Neural crest cell (in vitro differentiated cells): ENCODE results near the gene WFIKKN2. TPM values are rescaled to one million over a fixed set of nuclear protein-coding genes. Genes with fewer than 3 reads are reported as not detected.

Source experiments
- DNase-seq: peaks from one replicate; pipeline ENCODE4 v3.0.0; 2021; ENCODE audit warnings: low read depth, mixed read lengths, low spot score
- H3K27ac Mint-ChIP-seq: one replicate; pipeline ENCODE4 v1.8.0; 2021; ENCODE audit warnings: mild to moderate bottlenecking, mixed read lengths; ENCODE audit not compliant: unreplicated experiment
- H3K27me3 Mint-ChIP-seq: 2 replicates; pipeline ENCODE4 v1.8.0; 2021; ENCODE audit warnings: low read depth, mild to moderate bottlenecking, mixed read lengths
- H3K36me3 Mint-ChIP-seq: 2 replicates; pipeline ENCODE4 v1.8.0; 2021; ENCODE audit warnings: low read depth, mild to moderate bottlenecking, mixed read lengths
- H3K4me1 Mint-ChIP-seq: 2 replicates; pipeline ENCODE4 v1.8.0; 2021; ENCODE audit warnings: mixed read lengths
- H3K4me3 Mint-ChIP-seq: one replicate; pipeline ENCODE4 v1.8.0; 2021; ENCODE audit warnings: mild to moderate bottlenecking, mixed read lengths
- H3K9me3 Mint-ChIP-seq: 2 replicates; pipeline ENCODE4 v1.8.0; 2021; ENCODE audit warnings: mixed read lengths
- total RNA-seq: library from RNA; stranded (reverse); gene quantifications from 2 replicates; pipeline ENCODE4 v1.2.1, GENCODE V29; 2021
- TF ChIP-seq, protein P1 (sequence below): fragments of 200-600 bp; sonication (generic); conservative IDR thresholded peaks from 2 replicates; pipeline ENCODE4 v1.5.0; 2021; ENCODE audit warnings: antibody characterized with exemption, mild to moderate bottlenecking

WFIKKN2 gene
- total RNA-seq, 1 donor from 2014 or later: 0.09 TPM

DNA sequence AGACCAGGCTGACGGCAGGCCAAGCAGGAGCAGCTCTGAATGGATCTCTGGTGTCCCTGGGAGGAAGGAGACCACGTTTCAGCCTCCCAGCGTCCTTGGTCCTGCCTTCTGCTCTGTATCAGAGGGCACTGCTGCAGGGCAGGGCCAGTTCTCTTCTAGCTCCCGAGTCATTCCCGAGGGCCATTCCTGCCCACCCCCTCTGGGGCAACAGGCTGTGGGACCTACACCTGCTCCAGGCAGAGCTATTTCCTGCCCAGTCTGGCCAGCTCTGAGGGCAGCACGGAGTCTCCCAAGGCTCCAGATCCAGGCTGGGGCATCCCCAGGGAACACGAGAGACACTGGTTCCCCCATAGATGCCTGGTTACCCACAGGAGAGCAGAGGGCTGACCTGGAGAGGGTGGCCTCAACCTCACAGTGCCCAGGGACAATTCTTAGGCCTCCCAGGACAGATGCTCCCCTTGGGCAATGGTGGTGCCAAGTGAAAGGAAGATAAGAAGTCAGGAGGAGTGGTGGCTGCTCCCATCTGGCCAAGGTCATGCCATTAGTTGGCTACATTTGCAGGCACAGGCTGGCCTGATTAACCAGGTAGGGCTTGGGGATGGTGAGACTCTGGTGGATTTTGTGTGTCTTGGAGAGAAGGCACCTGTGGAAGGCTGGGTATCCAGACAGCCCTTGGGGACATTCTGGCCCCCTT, 2.0 kb downstream of the WFIKKN2 start:
- DNase-seq: no peak
- H3K27ac Mint-ChIP-seq: no peak overlapping the region
- H3K4me1 Mint-ChIP-seq: peaks cover 32% of the 10 kb centered on the region
- TF ChIP-seq, protein P1, sequence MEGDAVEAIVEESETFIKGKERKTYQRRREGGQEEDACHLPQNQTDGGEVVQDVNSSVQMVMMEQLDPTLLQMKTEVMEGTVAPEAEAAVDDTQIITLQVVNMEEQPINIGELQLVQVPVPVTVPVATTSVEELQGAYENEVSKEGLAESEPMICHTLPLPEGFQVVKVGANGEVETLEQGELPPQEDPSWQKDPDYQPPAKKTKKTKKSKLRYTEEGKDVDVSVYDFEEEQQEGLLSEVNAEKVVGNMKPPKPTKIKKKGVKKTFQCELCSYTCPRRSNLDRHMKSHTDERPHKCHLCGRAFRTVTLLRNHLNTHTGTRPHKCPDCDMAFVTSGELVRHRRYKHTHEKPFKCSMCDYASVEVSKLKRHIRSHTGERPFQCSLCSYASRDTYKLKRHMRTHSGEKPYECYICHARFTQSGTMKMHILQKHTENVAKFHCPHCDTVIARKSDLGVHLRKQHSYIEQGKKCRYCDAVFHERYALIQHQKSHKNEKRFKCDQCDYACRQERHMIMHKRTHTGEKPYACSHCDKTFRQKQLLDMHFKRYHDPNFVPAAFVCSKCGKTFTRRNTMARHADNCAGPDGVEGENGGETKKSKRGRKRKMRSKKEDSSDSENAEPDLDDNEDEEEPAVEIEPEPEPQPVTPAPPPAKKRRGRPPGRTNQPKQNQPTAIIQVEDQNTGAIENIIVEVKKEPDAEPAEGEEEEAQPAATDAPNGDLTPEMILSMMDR: no peak
- H3K4me3 Mint-ChIP-seq: no peak overlapping the region
- no peaks in the 10 kb centered on the region for H3K9me3 Mint-ChIP-seq
- no peaks in the 10 kb centered on the region for H3K27me3 Mint-ChIP-seq
- H3K36me3 Mint-ChIP-seq: no peaks in the 10 kb centered on the region

DNA sequence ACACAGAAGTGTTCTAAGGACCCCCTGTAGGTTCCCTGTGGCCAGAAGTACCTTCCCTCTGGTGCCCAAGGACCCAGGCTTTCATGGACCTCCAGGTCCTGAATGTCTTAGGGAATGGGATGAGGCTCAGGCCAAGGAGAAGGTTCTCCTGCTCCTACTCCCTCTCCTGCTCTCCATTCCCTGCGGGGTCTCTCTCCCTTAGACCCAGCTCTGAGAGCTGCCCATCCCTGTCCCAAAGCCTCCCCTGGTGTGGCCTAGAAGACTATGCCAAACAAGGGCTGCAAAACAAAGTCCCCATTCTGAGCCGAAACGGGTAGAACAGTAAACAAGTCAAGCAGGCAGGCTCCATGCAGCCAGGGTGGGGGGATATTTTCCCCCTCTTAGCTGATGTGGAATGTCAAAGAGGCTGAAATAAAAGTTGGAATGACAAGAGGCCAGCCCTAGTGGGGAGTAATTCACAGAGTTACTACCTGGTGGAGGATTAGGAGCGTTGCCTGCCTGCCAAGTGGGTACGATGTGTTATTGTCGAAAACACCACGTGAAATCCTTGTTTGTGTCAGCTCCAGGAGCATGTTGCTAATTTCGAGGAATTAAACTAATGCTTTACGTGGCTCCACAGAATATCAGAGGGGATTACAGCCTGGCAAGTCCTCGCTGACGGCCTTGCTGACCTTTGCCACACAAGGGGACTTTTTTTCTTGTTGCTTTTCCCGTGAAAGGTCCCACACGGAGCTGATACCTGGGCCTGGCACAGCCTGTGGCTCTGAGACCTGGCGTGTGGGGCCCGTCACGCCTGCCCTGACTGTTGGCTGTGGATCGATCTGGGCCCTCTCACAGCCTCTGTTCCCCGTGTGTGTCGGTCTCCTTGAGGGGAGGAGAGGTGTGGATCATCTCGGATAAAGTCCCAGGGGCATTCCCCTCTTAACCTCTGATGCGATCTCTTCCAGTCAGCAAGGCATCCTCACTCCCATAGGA, 2.9 kb downstream of the WFIKKN2 start:
- Mint-ChIP-seq H3K36me3 (no peaks in the 10 kb centered on the region), H3K4me3 (no peak overlapping the region), H3K9me3 (no peaks in the 10 kb centered on the region), H3K4me1 (peaks cover 28% of the 10 kb centered on the region), H3K27ac (no peak overlapping the region), H3K27me3 (no peaks in the 10 kb centered on the region)
- TF ChIP-seq, protein P1: no peak
- DNase-seq: no peak

DNA sequence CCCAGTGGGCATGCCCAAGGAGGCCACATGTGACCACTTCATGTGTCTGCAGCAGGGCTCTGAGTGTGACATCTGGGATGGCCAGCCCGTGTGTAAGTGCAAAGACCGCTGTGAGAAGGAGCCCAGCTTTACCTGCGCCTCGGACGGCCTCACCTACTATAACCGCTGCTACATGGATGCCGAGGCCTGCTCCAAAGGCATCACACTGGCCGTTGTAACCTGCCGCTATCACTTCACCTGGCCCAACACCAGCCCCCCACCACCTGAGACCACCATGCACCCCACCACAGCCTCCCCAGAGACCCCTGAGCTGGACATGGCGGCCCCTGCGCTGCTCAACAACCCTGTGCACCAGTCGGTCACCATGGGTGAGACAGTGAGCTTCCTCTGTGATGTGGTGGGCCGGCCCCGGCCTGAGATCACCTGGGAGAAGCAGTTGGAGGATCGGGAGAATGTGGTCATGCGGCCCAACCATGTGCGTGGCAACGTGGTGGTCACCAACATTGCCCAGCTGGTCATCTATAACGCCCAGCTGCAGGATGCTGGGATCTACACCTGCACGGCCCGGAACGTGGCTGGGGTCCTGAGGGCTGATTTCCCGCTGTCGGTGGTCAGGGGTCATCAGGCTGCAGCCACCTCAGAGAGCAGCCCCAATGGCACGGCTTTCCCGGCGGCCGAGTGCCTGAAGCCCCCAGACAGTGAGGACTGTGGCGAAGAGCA, 4.4 kb downstream of the WFIKKN2 start:
- Mint-ChIP-seq H3K4me3 (no peak overlapping the region), H3K36me3 (no peaks in the 10 kb centered on the region), H3K9me3 (no peaks in the 10 kb centered on the region), H3K4me1 (peaks cover 22% of the 10 kb centered on the region), H3K27me3 (no peaks in the 10 kb centered on the region), H3K27ac (no peak overlapping the region)
- TF ChIP-seq, protein P1: no peak
- DNase-seq: no peak

DNA sequence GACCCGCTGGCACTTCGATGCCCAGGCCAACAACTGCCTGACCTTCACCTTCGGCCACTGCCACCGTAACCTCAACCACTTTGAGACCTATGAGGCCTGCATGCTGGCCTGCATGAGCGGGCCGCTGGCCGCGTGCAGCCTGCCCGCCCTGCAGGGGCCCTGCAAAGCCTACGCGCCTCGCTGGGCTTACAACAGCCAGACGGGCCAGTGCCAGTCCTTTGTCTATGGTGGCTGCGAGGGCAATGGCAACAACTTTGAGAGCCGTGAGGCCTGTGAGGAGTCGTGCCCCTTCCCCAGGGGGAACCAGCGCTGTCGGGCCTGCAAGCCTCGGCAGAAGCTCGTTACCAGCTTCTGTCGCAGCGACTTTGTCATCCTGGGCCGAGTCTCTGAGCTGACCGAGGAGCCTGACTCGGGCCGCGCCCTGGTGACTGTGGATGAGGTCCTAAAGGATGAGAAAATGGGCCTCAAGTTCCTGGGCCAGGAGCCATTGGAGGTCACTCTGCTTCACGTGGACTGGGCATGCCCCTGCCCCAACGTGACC, 5.0 kb downstream of the WFIKKN2 start:
- Mint-ChIP-seq H3K9me3 (no peaks in the 10 kb centered on the region), H3K4me1 (peaks cover 19% of the 10 kb centered on the region), H3K27ac (no peak overlapping the region), H3K4me3 (no peak overlapping the region), H3K27me3 (no peaks in the 10 kb centered on the region), H3K36me3 (no peaks in the 10 kb centered on the region)
- TF ChIP-seq, protein P1: no peak
- DNase-seq: no peak

DNA sequence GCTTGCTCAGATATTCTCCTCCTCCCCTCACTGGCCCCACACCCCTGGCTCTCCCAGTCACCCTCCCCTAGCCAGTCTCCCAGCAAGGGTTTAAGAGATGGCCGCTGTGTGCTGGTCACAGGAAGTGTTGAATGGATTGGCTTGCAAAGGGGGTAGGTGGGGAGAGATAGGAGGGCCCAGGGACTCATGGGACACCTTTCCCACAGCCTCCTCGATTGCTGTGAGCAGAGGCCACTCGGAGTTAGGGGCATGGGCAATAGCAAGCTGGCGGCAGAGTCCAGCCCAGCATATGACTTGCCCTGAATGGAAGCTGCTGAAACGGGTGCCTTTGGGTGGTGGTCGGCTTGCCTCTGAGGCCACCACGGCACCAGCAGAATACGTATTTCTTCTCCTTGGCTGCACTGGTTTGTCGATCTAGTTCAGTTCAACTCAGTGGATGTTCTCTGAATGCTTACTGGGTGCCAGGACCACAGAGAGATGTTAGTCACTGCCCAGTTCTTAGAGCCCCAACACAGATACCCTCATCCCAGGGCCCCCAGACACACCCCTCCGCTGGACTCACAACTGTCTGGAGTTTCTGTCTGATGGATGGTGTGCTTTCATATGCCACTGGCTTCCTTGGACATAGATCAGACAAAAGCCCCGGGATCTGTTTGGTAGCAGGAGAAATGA, 6.0 kb downstream of the WFIKKN2 start:
- TF ChIP-seq, protein P1: no peak
- Mint-ChIP-seq H3K4me1 (peaks cover 17% of the 10 kb centered on the region), H3K36me3 (no peaks in the 10 kb centered on the region), H3K27ac (peak overlapping the region; percentile 40), H3K9me3 (no peaks in the 10 kb centered on the region), H3K27me3 (no peaks in the 10 kb centered on the region), H3K4me3 (no peak overlapping the region)
- DNase-seq: no peak
